Keratinocyte (primary cell): ENCODE measurements around the gene TFCP2L1. TPM values are rescaled to one million over a fixed set of nuclear protein-coding genes. Genes with fewer than 3 reads are reported as not detected.
A peak's percentile ranks its signal among the peaks of the same experiment; 100 is the strongest.

ENCODE experiments used
- DNase-seq: peaks from one replicate; pipeline ENCODE4 v3.0.0-alpha.2; 2011; ENCODE audit warnings: low read depth, missing footprints, low spot score
- FAIRE-seq: peaks from 2 replicates; lab custom pipeline; 2011; peaks lifted over from hg19 to GRCh38; lab: Jason Lieb, UNC
- H2AFZ ChIP-seq: 2 replicates; pipeline ENCODE4 v1.6.0; 2012; ENCODE audit warnings: low read length, control low read depth, inconsistent platforms; ENCODE audit not compliant: control insufficient read depth
- H3K27ac ChIP-seq: 2 replicates; pipeline ENCODE4 v1.5.1; 2011; ENCODE audit warnings: low read length; ENCODE audit not compliant: control insufficient read depth, insufficient read depth
- H3K27me3 ChIP-seq: 3 replicates; pipeline ENCODE4 v1.6.0; 2011; ENCODE audit warnings: low read length; ENCODE audit not compliant: control insufficient read depth, insufficient read depth; ENCODE audit errors: extremely low read depth
- H3K36me3 ChIP-seq, 2 experiments: 2 replicates in 1 of 2; 3 replicates in 1 of 2; pipeline ENCODE4 v1.5.1; 2011; ENCODE audit warnings: low read length in 2 of 2, mild to moderate bottlenecking in 1 of 2; ENCODE audit not compliant: control insufficient read depth in 2 of 2, insufficient read depth in 2 of 2; ENCODE audit errors: extremely low read depth in 1 of 2
- H3K4me1 ChIP-seq: 3 replicates; pipeline ENCODE4 v1.5.1; 2011; ENCODE audit warnings: low read length; ENCODE audit not compliant: control insufficient read depth, insufficient read depth; ENCODE audit errors: extremely low read depth
- H3K4me2 ChIP-seq: 3 replicates; pipeline ENCODE4 v1.6.0; 2011; ENCODE audit warnings: low read depth, low read length; ENCODE audit not compliant: control insufficient read depth, insufficient read depth; ENCODE audit errors: extremely low read depth
- H3K4me3 ChIP-seq, 3 experiments: fragments of 200-600 bp in 1 of 3; sonication (generic) in 1 of 3; 2 replicates in 2 of 3; 3 replicates in 1 of 3; pipeline ENCODE4 v1.5.1; 2011 to 2016; ENCODE audit warnings: low read length in 3 of 3, mild to moderate bottlenecking in 3 of 3, control low read depth in 2 of 3, inconsistent platforms in 1 of 3, low read depth in 1 of 3, mixed read lengths in 1 of 3, mixed run types in 1 of 3, moderate library complexity in 1 of 3; ENCODE audit not compliant: control insufficient read depth in 2 of 3, insufficient read depth in 2 of 3; ENCODE audit errors: extremely low read depth in 1 of 3
- H3K79me2 ChIP-seq: 2 replicates; pipeline ENCODE4 v1.6.0; 2012; ENCODE audit warnings: low read length; ENCODE audit not compliant: control insufficient read depth, insufficient read depth
- H3K9ac ChIP-seq: 3 replicates; pipeline ENCODE4 v1.6.0; 2011; ENCODE audit warnings: low read length; ENCODE audit not compliant: control insufficient read depth, insufficient read depth; ENCODE audit errors: extremely low read depth
- H3K9me1 ChIP-seq: 3 replicates; pipeline ENCODE4 v1.6.0; 2011; ENCODE audit warnings: low read length; ENCODE audit not compliant: control insufficient read depth, insufficient read depth; ENCODE audit errors: extremely low read depth
- H3K9me3 ChIP-seq: 2 replicates; pipeline ENCODE4 v1.5.1; 2012; ENCODE audit warnings: low read depth, low read length; ENCODE audit not compliant: control insufficient read depth
- H4K20me1 ChIP-seq: 3 replicates; pipeline ENCODE4 v1.6.0; 2011; ENCODE audit warnings: low read length; ENCODE audit not compliant: control insufficient read depth, insufficient read depth; ENCODE audit errors: extremely low read depth
- CTCF ChIP-seq, 3 experiments: IDR thresholded peaks in 1 of 3; conservative IDR thresholded peaks in 1 of 3; optimal IDR thresholded peaks in 1 of 3; 2 replicates in 2 of 3; 3 replicates in 1 of 3; pipeline versions ENCODE3 to v1.5.1; 2011; ENCODE audit warnings: low read length in 3 of 3, mild to moderate bottlenecking in 3 of 3, moderate library complexity in 2 of 3, control low read depth in 1 of 3, inconsistent platforms in 1 of 3; ENCODE audit not compliant: insufficient read depth in 2 of 3; ENCODE audit errors: extremely low read depth in 1 of 3
- EZH2 ChIP-seq: IDR thresholded peaks from one replicate; pipeline ENCODE4 v1.6.1; 2012; ENCODE audit warnings: inconsistent platforms, mild to moderate bottlenecking, low read length, moderate library complexity
- dilution Hi-C: fragments of 300-500 bp; cut with MboI; formaldehyde crosslinking; loops from one replicate; pipeline ENCODE4 v1.7.0; 2020; ENCODE audit warnings: low sequenced_read_pairs; ENCODE audit not compliant: extremely low pct_ligation_motif_present
- polyA plus RNA-seq, 5 experiments: library from polyadenylated mRNA; depleted of rRNA in 3 of 5; stranded (reverse) in 3 of 5; stranded (forward) in 1 of 5; unstranded in 1 of 5; fragments of >200 nt; gene quantifications; 1 replicate in 1 of 5; 2 replicates in 3 of 5; 3 replicates in 1 of 5; pipeline versions ENCODE4 v1.2.1 to v1.2.3, GENCODE V29; 2011 to 2012; ENCODE audit warnings: missing spikeins in 2 of 5, low read depth in 1 of 5, low replicate concordance in 1 of 5

Gene TFCP2L1
- polyA plus RNA-seq, 1 donor (not counting 4 experiments of a cell fraction or from before 2014, with no cell fraction given), result 29.4 TPM

GRCh38 chr2:121212661-121213325 lies 72.2 kb downstream of the TFCP2L1 start:
- H3K9ac ChIP-seq, result no peak overlapping the region
- H2AFZ ChIP-seq, result no peak overlapping the region
- H3K27me3 ChIP-seq, result no peaks in the 10 kb centered on the region
- H3K9me3 ChIP-seq, result no peaks in the 10 kb centered on the region
- no peaks in the 10 kb centered on the region for H4K20me1 ChIP-seq
- peaks cover 0 to 9% of the 10 kb centered on the region in 2 experiments for H3K36me3 ChIP-seq
- H3K27ac ChIP-seq, result no peak overlapping the region
- dilution Hi-C loops, result no loop called here
- H3K9me1 ChIP-seq, result no peaks in the 10 kb centered on the region
- no peak for DNase-seq
- TF ChIP-seq EZH2 (no peak), CTCF (optimal IDR thresholded peaks at IDR 0.05 in 1 of 3, IDR thresholded peaks at IDR 0.05 in 1 of 3, conservative IDR thresholded peaks at IDR 0.05 in 1 of 3; ENCODE audit: extremely low read depth in 1 of 3, insufficient read depth in 2 of 3, low read length in 3 of 3) (no peak)
- FAIRE-seq, result no peak
- no peak overlapping the region for H3K4me3 ChIP-seq
- H3K4me1 ChIP-seq, result peaks cover 21% of the 10 kb centered on the region
- no peaks in the 10 kb centered on the region for H3K79me2 ChIP-seq
- no peak overlapping the region for H3K4me2 ChIP-seq

GRCh38 chr2:121211689-121212151 lies 73.3 kb downstream of the TFCP2L1 start:
- Histone ChIP-seq H4K20me1 (no peaks in the 10 kb centered on the region), H3K4me3 (no peak overlapping the region), H3K27me3 (no peaks in the 10 kb centered on the region), H3K9ac (no peak overlapping the region), H3K4me2 (peak overlapping the region; percentile 8), H3K36me3 (no peaks in the 10 kb centered on the region), H3K4me1 (peaks cover 21% of the 10 kb centered on the region), H3K9me1 (no peaks in the 10 kb centered on the region), H3K9me3 (no peaks in the 10 kb centered on the region), H3K79me2 (no peaks in the 10 kb centered on the region), H3K27ac (peak overlapping the region; percentile 39), H2AFZ (no peak overlapping the region)
- dilution Hi-C loops, result no loop called here
- no peak for DNase-seq
- TF ChIP-seq CTCF (optimal IDR thresholded peaks at IDR 0.05 in 1 of 3, IDR thresholded peaks at IDR 0.05 in 1 of 3, conservative IDR thresholded peaks at IDR 0.05 in 1 of 3; ENCODE audit: extremely low read depth in 1 of 3, insufficient read depth in 2 of 3, low read length in 3 of 3) (no peak), EZH2 (no peak)
- peak; percentile 98 for FAIRE-seq
